Measurements from ENCODE around the gene CHRNB1. TPM values are rescaled to one million over a fixed set of nuclear protein-coding genes. Genes with fewer than 3 reads are reported as not detected.

The CHRNB1 gene
- total and polyA plus RNA-seq, 2 experiments from 2014 or later: 11.1 to 11.2 TPM

GRCh38 chr17:7428557-7428956 lies 16.3 kb upstream of the CHRNB1 start, which contains the start of gene SPEM3:
SPEM3 (plus strand) TSS chr17:7428857; CDS start chr17:7428903, 46 bp downstream.
- Histone ChIP-seq H3F3A (replicated peaks; ENCODE audit: low read depth) (no peaks in the 10 kb centered on the region), H3K36me3 (ENCODE audit: insufficient read depth) (no peaks in the 10 kb centered on the region), H4K20me1 (replicated peaks; ENCODE audit: insufficient read depth) (no peaks in the 10 kb centered on the region), H3K79me2 (replicated peaks; ENCODE audit: insufficient read depth) (no peaks in the 10 kb centered on the region), H3K4me1 (ENCODE audit: insufficient read depth) (no peaks in the 10 kb centered on the region), H3K4me2 (no peak within 1 kb of the TSS), H3K27ac (ENCODE audit: low read depth) (no peak within 1 kb of the TSS), H2AFZ (no peak within 1 kb of the TSS), H3K9me2 (ENCODE audit: insufficient read depth) (0 out of 2 replicates have a peak, but pooled peaks cover 13% of the 10 kb centered on the region), H3K27me3 (ENCODE audit: insufficient read depth) (no peaks in the 10 kb centered on the region), H3K4me3 (no peak within 1 kb of the TSS)
- peaks cover 21% of the 10 kb centered on the region for H3K27me3 Mint-ChIP-seq (ENCODE audit: insufficient read depth, low read depth, poor library complexity)
- no peaks in the 10 kb centered on the region; the same call in 2 of the 3 replicates for H3K9me3 Mint-ChIP-seq
- no peaks in the 10 kb centered on the region; the same call in 2 of the 3 replicates for H3K4me1 Mint-ChIP-seq
- H3K36me3 Mint-ChIP-seq (ENCODE audit: low read depth): no peaks in the 10 kb centered on the region
- no peak within 1 kb of the TSS; the same call in 1 of the 2 replicates for H3K27ac Mint-ChIP-seq
- no peak within 1 kb of the TSS for H3K4me3 Mint-ChIP-seq
- TF ChIP-seq CREB1 (CRISPR knock-in tag; IDR thresholded peaks at IDR 0.05; ENCODE audit: low read depth) (no peak), ETS1 (IDR thresholded peaks at IDR 0.05) (no peak), REST (IDR thresholded peaks at IDR 0.05; ENCODE audit: unreplicated experiment) (no peak)
- no peak for ATAC-seq
- no peak for DNase-seq (ENCODE audit: low spot score)

- no peak overlapping the region for H3K27ac ChIP-seq (ENCODE audit: low read depth)
- H3K4me1 Mint-ChIP-seq: no peaks in the 10 kb centered on the region; the same call in 2 of the 3 replicates
- no peak overlapping the region for H3K4me2 ChIP-seq
- H3K36me3 Mint-ChIP-seq (ENCODE audit: low read depth): no peaks in the 10 kb centered on the region
- no peaks in the 10 kb centered on the region for H3K36me3 ChIP-seq (ENCODE audit: insufficient read depth)
- H4K20me1 ChIP-seq (replicated peaks; ENCODE audit: insufficient read depth): no peaks in the 10 kb centered on the region
- no peak overlapping the region for H3K27ac Mint-ChIP-seq
- H3K9me2 ChIP-seq (ENCODE audit: insufficient read depth): 0 out of 2 replicates have a peak, but pooled peaks cover 13% of the 10 kb centered on the region
- no peak overlapping the region for H3K4me3 ChIP-seq
- peaks cover 21% of the 10 kb centered on the region for H3K27me3 Mint-ChIP-seq (ENCODE audit: insufficient read depth, low read depth, poor library complexity)
- no peaks in the 10 kb centered on the region for H3K4me1 ChIP-seq (ENCODE audit: insufficient read depth)
- H3K9me3 Mint-ChIP-seq: no peaks in the 10 kb centered on the region; the same call in 2 of the 3 replicates
- H3K4me3 Mint-ChIP-seq: no peak overlapping the region
- no peak for ATAC-seq
- H2AFZ ChIP-seq: no peak overlapping the region
- DNase-seq (ENCODE audit: low spot score): no peak
- H3K79me2 ChIP-seq (replicated peaks; ENCODE audit: insufficient read depth): no peaks in the 10 kb centered on the region
- no peaks in the 10 kb centered on the region for H3F3A ChIP-seq (replicated peaks; ENCODE audit: low read depth)
- no peaks in the 10 kb centered on the region for H3K27me3 ChIP-seq (ENCODE audit: insufficient read depth)
- TF ChIP-seq REST (IDR thresholded peaks at IDR 0.05; ENCODE audit: unreplicated experiment) (no peak), CREB1 (CRISPR knock-in tag; IDR thresholded peaks at IDR 0.05; ENCODE audit: low read depth) (no peak), ETS1 (IDR thresholded peaks at IDR 0.05) (no peak), EZH2 (IDR thresholded peaks at IDR 0.05; ENCODE audit: low read depth, unreplicated experiment) (no peak), NANOG (IDR thresholded peaks at IDR 0.05; ENCODE audit: borderline replicate concordance) (no peak), POLR2AphosphoS5 (IDR thresholded peaks at IDR 0.05; ENCODE audit: low read depth) (no peak)
Measured at GRCh38 chr17:7429722-7430121, 15.1 kb upstream of the CHRNB1 start.

Data from GM23338 (cell line).